GM18498 (cell line): ENCODE data around the gene RNASE3.
A peak's percentile ranks its signal among the peaks of the same experiment; 100 is the strongest.
"Not testable (repeated sequence)": the region's sequence is repeated elsewhere in the genome, so short reads cannot be mapped to it uniquely, and the experiment has no call there.

Source experiments
- ATAC-seq: cut with Tn5 transposase; IDR thresholded peaks from one replicate; pipeline ENCODE4 v1.9.1; 2021; ENCODE audit warnings: mild to moderate bottlenecking, moderate library complexity; ENCODE audit not compliant: unreplicated experiment

RNASE3 gene

GRCh38 chr14:20891126-20891825 is at the start of gene RNASE3:
TSS of gene RNASE3 (plus strand) at chr14:20891385. CDS start at chr14:20891687, 302 bp downstream.
- ATAC-seq: not testable (repeated sequence)

GRCh38 chr14:20846560-20846959 is 44.6 kb upstream of the RNASE3 start:
- no peak for ATAC-seq

DNA sequence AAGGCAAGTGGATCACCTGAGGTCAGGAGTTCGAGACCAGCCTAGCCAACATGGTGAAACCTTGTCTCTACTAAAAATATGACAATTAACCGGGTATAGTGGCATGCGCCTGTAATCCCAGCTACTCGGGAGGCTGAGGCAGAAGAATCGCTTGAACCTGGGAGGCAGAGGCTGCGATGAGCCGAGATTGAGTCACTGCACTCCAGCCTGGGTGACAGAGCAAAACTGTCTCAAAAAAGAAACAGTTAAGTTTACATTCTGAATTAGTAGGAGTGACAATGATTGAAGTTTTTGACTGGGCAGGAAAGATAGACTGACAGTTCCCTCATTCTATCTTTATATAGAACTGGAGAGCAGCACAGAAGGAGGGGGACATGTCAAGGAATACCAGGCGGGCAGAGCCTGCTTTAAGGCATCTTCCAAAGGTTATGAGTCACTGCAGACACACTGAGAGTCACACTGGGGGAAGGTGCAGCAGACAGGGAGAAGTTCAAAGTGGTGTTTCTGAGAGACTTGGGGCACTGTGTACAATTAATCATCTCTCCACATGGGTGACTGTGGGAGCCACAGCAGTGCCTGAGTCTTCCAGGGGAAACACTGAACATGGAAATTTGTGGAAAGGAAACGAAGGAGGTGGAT is 42.8 kb upstream of the RNASE3 start:
- ATAC-seq: no peak

DNA sequence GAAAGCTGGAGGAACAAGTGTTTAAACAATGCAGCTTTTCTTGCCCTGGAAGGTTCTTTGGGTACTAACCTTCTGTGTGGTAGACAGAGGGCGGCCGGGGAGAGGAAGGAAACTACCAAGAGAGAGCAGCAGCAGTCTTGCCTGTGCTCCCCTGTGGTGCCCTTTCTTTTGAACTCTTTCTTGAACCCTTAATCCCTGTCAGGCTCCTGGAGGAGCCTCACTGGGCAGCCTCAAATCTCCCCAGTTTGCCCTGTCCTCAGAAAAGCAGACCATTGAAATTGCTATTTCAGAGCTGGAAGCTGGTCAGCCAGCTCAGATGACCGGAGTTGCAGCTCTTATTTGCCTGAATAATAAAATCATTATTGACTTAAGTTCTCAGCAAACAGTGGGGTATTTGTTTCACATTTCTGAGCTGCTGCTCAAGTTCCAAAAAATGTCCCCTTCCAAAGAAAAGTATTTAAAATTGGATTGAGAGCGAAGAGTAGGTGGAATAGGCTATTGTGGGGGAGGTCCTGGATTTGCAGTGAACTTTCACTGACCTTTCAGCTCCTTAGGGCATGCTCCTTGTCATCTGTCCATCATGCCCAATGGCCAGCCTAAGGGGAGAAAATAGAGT is 42.1 kb upstream of the RNASE3 start:
- no peak for ATAC-seq

- no peak for ATAC-seq
These were observed 38.1 kb upstream of the RNASE3 start for GRCh38 chr14:20853042-20853441.

- peak; percentile 94 for ATAC-seq
These were observed 35.4 kb upstream of the RNASE3 start for GRCh38 chr14:20855652-20856291.

DNA sequence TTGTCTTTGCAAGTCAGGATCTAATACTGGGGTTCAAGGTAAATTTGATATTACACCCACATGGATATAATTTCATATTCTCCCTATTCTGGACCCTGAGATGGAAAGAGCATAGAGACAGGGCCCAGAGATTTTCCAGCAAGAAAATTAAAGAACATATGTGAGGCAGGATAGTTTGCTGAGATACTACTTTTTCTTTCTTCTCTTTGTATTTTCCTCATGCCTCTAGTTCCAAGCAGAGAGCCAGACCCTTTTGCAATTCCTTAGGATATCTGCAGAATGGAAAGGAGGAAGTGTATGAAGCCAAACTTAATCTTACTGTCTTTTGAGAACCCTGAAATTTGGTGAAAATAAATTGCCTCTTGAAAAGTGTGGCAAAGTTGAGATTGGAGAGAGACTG is 34.0 kb upstream of the RNASE3 start:
- ATAC-seq: no peak

DNA sequence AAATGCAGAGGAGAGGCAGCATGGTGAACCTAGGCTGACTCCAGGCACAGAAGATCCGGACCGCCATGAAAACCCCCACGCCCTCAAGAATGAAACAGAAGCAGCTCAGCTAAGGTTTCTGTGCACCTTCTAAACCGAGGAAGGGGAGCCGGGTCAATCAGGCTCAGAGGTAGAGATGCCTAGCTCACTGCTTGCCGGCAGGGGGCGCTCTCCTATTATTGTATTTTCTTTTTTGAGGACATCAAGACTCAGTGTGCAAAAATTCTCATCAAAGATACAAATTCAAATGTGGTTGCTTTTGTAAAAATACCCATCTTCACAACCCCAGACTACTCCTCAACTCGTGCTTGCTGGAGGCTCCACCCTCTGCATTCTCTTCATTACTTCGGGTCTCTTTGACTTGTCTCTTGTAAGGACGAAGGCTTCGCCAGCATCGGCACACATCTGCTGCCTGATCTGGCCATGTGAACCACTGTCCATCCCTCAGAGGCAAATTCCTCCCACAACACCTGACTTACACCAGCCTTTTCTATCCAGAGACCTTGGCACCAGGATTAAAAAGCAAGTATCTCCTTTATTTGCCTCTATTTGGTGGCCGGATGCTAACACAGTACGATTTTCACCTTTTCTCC is 33.4 kb upstream of the RNASE3 start:
- ATAC-seq: no peak

DNA sequence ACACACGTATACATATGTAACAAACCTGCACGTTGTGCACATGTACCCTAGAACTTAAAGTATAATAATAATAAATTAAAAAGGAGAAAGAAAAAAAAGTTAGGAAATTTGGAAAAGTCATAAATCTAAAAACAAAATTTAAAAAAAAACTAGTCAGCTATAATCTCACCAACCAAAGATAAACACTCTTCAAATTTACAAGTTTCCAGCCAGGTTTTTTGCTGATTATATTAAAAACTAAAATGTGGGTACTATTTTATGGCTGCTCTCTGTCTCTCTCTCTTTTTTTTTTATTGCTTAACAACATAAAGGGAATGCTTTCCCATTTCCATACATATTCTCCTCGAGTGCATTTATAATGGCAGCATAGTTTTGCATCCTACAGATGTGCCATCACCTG is 25.0 kb upstream of the RNASE3 start:
- no peak for ATAC-seq

DNA sequence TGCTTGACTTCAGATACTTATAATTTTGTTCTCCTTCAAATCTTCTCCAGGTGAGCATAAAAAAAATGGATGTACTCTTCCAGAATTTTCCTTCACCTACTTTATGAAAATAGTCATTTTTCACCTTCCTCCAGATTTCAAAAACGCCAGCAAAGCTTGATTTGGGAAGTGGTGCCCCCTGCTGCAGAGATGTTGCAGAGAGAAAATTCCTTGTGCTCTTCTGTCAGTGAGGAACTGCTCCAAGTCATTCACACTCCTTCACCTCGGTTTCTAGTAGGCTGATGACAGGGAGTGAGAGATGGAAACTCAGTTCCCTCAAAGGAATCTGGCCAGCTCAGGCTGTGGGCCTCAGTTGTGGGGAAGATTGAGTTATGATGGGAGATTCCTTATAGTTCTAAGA is 24.2 kb upstream of the RNASE3 start:
- no peak for ATAC-seq

- ATAC-seq: peak; percentile 84
These were observed 17.6 kb upstream of the RNASE3 start for GRCh38 chr14:20873370-20874177.

- ATAC-seq: no peak
These were observed 14.2 kb upstream of the RNASE3 start for GRCh38 chr14:20877016-20877415.

DNA sequence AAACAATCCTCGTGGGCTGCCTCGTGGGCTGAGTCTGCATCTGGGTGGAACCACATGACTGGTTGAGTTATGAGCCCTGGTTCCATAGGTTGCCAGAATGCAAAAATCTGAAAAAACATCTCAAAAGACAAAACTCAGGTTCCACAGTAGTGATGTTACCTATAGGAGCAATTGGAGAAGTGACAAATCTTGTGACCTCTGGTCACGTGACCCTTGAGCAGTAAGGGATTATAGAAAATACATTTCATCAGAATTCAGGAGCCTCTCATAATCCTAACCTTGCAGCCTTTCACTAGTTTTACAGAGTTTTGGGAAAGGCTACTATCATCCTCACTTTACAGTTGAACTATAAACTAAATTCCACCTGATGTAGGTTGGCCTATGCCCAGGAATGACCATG is 12.5 kb upstream of the RNASE3 start:
- no peak for ATAC-seq

DNA sequence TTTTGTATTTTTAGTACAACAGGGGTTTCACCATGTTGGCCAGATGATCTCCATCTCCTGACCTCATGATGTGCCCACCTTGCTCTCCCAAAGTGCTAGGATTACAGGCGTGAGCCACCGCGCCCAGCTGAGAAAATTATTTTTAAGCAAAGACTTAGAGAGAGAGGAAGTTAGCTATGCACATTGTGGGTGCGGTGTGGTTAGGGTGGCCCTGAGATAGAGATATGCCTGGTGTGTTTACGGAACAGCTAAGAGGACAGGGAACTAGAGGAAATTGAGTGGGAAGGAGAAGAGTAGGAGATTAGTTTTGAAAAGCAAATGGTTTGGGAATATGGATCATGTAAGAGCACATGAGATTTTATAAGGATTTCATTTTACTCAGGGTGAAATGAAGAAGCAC is 10.0 kb upstream of the RNASE3 start:
- not testable (repeated sequence) for ATAC-seq

DNA sequence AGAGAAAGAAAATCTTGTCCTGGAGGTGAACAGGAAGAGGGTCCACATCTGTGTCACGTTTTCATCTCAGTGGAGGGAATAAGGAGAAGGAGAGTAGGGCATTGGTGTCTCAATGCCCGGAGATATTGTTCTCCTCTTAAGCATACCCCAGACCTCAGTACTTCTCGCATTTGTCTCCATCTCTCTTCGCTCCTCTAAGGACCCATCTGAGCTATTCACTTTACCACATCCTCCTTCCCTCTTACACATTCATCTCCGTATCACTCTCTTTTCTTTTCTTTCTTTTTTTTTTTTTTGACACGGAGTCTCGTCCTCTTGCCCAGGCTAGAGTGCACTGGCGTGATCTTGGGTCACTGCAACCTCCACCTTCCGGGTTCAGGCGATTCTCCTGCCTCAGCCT is 8.4 kb upstream of the RNASE3 start:
- ATAC-seq: not testable (repeated sequence)

- not testable (repeated sequence) for ATAC-seq
These were observed 2.8 kb upstream of the RNASE3 start for GRCh38 chr14:20888411-20888810.

DNA sequence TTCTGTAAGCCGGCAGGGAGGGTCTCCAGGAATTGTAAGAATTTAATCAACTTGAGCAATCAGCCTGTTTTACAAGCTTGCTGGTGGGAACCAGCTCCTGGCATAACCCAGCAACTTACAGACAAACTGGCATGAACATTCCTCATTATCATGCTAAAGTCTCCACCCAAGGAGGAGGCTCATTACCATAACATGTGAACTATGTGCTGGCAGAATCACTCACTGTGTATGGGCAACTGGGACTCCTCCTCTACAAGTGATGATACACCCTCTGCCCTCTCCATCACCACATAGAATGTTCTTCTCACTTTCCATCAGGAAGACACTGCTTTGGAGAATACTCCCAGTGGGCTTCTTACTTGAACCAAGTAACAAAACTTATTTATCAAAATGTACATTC is 4.1 kb downstream of the RNASE3 start:
- ATAC-seq: not testable (repeated sequence)

DNA sequence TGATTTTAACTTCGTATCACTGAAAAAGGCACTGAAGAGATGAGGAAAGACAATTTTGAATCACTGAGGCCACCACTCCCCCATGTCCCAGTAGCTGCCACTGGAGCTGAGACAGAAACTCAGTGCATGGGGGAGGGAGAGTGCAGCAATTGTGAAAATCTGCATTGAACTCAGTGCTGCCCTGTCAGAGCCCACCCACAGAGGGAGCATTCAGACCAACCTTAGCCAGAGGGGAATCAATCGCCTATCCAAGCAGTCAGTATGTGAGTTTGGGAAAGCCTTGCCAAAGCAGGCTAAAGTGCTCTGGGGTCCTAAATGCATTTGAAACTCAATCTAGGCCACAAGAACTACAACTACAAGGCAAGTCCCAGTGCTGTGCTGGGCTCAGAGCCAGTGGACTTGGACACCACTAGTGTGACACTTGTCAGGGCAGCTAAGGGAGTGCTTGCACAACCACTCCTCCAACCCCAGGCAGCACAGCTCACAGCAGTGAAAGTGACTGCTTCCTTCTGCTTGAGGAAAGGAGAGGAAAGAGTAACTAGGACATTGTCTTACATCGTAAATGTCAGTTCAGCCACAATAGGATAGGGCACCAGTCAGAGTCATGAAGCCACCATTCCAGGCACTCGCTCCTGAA is 13.3 kb downstream of the RNASE3 start:
- ATAC-seq: no peak

DNA sequence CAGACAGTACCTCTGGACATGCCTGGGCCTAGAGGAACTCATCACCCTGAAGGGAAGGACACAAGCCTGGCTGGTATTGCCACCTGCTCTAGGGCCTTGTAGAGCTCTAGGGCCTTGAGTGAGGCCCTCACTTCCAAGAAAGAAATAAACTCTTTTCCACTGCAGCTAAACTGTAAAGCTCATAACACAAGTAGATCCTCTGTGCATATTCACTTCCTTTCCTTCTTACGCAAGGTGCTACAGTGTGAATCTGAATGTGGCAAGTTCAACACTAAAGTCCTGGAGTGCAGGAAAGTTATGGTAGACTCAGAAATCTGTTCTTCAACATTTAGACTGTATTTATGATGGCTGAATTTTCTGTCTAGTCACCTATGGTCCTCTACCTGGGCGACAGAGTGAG is 14.5 kb downstream of the RNASE3 start:
- no peak for ATAC-seq

DNA sequence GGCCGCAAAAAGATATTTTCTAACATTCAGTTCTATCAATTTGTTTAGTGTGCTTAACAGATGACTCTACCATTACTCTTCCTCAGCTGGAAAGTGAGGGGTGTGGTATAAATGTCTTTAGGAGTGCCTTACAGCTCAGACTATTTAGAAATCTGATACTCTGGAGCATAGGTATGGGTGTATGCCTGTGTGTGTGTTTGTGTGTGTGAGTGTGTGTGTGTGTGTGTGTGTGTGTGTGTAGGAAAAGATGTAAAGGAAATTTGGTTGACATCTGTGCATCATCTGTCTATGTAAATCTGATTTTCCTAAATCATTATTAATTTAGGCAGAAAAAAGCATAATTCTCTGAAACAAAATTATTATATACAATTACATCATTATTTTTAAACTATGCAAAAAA is 16.0 kb downstream of the RNASE3 start:
- no peak for ATAC-seq
